CD4-positive, alpha-beta T cell treated with Interleukin-17A for 1 hour (primary cell): ENCODE measurements around the gene CACFD1.

Experiments
- DNase-seq: peaks from one replicate; pipeline ENCODE4 v3.0.0-alpha.2; 2020

Gene CACFD1

DNA sequence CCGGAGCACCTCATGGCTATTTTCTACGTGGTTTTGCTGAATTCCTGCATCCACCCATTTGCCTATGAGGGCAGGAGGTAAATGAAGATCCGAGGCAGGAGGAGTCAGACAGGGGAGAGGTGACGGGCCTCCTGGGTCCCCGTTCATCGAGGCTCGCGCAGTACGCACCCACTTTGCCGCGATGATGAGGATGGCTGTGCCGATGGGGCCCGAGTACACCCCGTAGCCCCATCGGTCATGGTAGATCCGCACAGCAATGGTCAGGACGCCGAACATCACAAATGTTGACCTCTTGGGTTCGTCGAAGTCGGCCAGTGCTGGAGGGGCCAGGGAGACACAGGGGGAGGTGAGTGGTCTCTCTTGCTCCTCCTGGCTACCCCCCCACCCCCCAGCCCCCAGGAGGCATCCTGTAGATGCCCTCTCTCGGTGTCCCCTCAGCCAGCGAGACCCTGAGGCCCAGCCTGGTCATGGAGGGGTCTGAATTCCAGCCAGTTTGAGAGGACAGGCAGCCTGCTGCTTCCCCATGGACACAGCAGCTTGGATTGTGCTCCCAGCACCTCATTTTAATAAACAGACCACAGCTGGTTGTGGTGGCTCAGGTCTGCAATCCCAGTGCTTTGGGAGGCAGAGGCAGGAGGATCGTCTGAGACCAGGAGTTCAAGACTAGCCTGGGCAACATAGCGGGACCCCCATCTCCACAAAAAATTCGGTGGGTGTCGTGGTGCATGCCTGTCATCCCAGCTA is 59.1 kb downstream of the CACFD1 start:
- DNase-seq: no peak

GRCh38 chr9:133519693-133520092 is 59.9 kb downstream of the CACFD1 start:
- DNase-seq: no peak

GRCh38 chr9:133520121-133520835 is 60.5 kb downstream of the CACFD1 start:
- DNase-seq: no peak
